ENCODE results near the gene BAG5.
A peak's percentile ranks its signal among the peaks of the same experiment; 100 is the strongest.
"Not testable (repeated sequence)": the region's sequence is repeated elsewhere in the genome, so short reads cannot be mapped to it uniquely, and the experiment has no call there.

The BAG5 gene

DNA sequence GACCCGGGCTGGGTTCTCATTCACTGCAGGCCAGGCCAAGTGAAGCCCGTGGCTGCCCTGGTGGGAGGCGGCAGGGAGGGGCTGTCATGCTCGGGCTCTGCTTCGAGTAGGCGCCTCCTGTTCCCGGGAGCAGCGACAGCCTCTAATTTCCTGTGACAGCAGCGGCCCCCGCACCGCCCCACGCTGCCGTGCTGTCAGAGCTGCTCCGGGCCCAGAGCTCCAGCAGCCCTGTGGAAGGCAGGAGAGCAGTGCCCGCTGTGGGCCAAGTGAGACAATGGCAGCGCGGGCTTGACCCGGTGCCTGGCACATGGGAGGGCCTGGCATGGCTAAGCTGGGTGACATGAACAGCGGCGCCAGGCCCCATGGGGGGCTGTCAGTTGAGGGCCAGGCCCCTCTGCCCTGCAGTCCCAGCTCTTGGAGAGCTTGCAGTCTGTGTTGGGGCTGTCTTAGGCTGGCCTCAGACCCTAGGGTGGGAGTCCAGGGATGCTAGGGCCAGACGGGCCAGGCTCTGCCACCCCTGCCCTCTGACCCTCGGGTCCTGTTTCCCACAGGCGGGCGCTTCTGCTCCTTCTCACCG, 28.4 kb downstream of the BAG5 start:
- DNase-seq, result no peak

DNA sequence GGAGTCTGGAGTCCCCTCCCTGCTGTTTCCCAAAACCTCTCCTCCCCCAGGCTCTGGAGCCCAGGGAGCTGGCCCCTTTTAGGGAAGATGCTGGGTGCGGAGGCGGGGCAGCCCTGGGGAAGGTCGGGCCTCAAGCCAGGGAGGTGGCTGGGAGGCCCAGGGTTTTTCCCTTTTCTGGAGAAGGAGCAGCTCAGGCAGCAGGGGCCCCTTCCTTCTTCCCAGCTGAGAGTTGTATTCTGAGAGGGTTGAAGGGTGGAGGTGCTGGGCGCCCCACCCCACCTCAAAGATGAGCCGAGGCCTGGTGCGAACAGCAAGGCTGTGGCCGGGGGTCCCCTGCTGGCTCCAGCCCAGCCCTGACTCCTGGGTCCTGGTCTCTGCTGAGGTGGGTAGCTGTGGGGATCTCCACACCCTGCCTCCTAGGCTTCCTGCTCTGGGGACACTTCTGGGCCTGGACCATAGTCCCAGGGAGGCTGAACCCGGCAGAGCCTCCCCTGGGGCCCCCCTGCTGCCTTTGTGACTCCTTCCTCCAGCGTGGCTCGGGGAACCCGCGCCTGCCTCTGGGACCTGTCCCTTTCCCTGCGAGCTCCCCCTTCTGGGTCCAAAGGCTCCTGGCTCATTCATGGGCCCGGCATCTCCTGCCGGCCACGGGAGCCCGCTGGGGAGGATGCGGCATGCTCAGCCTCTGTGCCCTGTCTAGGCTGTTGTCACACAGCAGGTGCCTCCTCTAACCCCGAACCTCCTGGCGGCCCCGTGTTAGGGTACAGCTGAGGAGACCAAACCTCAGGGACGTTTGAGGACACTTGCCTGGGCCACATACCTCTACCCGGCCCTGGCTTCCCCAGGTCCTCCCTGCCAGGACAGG, 29.1 kb downstream of the BAG5 start:
- DNase-seq, result no peak

DNA sequence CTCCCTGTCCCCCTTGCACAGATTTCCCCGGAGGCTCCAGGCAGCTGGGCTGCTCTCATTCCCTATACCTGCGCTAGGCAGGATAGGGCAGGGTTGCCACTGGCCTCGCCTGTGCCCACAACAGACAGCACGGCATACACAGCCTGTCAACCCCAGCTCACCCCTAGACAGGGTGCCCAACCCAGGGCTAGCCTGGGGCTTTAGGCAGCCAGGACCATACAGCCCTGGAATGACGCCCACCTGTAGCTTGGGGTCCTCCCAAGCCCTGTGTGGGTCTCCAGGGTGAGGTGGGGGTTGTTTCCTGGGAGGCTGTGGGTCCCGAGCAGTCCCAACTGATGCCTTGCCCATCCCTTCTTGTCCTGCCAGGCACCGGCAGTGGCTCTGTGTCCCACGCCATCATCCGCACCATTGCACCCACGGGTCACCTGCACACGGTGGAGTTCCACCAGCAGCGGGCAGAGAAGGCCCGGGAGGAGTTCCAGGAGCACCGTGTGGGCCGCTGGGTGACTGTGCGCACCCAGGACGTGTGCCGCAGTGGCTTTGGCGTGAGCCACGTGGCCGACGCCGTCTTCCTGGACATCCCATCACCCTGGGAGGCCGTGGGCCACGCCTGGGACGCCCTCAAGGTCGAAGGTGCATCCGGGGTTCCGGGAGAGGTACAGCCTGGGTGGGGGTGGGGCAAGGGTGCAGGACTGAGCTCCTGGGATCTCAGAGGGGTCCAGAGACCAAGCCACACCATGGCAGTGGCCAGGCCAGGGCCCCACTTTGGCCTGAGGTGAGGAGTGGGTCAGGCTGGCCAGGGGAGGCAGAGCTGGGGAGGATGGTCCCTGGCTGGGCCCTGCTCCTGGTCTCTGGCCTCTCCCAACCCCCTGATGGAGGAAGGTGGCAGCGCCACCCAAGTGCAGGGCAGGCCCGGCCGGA, 30.0 kb downstream of the BAG5 start:
- no peak for DNase-seq

- no peak for DNase-seq
These were observed 30.8 kb downstream of the BAG5 start for GRCh38 chr14:103531421-103532215.

GRCh38 chr14:103530831-103531230, 31.6 kb downstream of the BAG5 start:
- no peak for DNase-seq

- no peak for DNase-seq
These were observed 32.1 kb downstream of the BAG5 start for GRCh38 chr14:103530390-103530789.

GRCh38 chr14:103529383-103530365, 32.8 kb downstream of the BAG5 start:
- no peak for DNase-seq

GRCh38 chr14:103528587-103529382, 33.7 kb downstream of the BAG5 start, which contains the start of gene TRMT61A:
TRMT61A (plus strand) TSS chr14:103529196; CDS start chr14:103529979, 783 bp downstream.
- peak; percentile 91 for DNase-seq

DNA sequence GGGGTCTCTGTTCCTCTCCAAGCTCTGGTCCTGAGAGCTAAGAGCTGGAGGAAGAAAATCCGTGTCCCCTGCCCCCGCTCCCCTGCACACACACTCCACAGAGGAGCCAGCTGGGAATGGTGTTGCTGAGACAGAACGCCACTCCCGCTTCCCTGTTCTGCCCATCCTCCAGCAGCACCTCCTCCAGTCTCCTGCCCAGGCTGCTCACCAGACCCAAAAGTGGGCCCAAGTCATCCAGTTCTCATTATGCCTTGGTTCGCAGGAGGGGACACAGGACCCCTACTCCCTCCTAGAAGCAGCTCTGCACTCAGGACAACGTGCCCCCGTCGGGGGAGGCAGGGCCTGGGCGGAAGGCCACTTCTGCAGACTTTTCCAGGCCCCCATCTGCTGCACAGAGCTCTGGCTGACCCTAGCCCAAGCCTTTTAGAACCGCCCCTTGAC, 34.3 kb downstream of the BAG5 start:
- no peak for DNase-seq

DNA sequence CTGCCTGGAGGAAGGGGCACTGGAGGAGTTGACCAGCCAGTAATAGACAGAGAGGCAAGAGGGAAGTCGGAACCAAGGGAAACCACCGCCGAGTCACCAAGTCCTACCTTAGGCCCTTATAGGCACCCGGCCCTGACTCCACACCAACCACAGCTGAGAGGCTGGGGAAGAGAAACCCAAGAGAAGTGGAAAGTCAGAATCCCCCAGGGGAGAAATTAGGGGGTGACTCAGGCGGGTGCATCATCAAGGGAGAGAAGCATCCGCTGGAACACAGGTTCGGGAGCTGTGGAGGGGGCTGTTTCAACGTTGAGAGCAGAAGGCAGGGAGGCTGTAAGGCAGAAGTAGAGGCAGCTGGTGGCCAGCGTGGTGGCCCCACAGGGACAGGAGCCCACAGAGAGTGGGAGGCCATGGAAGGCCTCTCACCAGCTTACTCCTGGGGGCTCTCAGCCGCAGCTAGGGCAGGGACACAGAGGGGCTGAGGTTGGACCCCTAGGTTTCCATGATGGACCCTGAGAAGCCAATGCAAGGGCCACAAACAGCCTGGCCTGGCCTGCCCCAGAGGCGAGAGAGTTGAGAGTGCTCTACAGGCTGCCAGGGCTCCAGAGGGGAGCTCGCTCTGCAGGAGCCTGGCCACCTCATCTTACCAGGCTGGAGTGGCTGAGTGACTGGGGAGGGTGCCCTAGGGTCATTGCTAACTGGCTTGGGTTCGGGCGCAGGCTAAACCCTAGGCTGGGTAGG, 34.9 kb downstream of the BAG5 start:
- no peak for DNase-seq

DNA sequence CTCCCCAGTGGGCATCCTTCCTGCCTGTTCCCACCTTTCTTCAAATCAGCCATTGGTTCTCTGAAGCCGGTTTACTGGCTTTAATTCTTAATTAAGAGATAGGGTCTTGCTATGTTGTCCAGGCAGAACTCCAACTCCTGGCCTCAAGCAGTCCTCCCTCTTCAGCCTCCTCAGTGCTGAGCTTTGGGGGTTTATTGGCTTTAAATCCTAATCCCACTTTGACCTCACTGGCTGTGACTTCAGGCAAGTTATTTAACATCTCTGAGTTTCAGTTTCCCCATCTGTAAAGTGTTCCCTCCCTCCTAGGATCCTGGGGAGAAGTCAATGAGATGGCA, 35.6 kb downstream of the BAG5 start:
- DNase-seq, result no peak

GRCh38 chr14:103526247-103526913, 36.1 kb downstream of the BAG5 start:
- no peak for DNase-seq

DNA sequence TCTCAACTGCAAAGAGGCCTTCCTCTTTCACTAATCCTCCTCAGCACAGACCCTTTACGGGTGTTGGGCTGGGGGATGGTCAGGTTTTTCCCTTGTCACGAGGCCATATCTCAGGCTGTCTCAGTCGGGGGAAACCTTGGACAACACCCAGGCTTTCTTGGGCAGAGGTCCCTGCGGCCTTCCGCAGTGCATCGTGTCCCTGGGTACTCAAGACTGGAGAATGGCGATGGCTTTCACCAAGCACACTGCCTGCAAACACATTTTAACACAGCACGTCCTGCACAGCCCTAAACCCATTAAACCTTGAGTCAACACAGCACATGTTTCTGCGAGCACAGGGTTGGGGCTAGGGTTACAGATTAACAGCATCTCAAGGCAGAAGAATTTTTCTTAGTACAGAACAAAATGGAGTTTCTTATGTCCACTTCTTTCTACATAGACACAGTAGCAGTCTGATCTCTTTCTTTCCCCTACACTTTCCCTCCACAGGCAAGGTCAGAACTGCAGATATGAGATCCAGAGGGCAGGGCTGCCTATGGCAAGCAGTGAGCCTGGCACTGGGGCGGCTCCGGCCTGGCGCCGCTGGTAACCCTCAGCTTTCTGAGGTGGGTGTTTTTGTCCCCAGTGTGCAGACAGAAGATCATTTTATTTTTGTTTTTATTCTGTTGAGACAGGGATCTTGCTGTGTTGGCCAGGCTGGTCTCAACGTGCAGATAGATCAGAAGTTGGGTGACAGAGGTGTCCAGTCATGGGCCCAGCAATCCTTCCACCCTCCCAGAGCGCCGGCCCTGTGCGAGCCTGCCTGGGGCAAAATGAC, 36.8 kb downstream of the BAG5 start:
- DNase-seq, result not testable (repeated sequence)

DNA sequence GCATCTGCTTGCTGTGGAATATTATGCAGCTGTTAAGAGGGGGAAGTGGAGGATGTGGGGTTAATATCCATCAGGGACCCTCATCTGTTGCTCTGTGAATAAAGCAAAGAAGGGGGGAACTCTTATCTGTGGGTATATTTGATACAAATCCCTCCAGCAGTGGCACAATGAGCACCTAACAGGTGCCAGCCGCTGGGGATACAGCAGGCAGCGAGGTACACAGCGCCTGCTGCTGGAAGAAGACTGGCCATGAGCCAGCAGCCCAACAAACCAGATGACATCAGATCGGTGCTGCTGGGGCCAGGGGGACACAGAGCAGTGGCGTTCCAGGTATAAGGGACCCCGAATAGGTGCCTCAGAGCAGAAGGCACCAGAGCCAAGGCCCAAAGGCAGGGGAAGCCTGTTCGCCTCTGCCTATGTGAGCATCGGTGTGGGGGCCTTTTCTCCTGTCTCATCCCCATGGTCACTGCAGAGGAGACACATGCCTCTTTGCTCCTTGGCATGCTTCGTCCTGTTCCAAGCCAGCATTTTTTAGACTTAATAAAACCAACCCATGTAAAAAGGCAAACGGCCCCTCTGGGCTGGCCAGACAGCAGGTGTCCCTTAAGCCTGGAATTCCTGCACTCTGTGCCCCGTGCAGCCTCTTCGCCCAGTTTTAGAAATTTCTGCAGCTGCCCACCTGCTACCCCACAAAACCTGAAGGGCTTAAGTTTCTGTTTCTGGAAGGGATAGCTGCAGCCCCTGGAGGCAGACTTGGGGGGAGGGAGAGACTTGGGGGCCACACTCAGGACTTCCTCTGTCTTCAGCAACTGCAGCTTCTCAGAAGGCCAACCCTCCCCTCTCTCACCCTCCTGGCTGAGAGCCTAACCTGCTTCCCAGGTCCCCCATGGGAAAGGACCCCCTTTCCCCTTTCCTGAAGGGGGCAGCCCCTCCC, 38.2 kb downstream of the BAG5 start:
- no peak for DNase-seq

DNA sequence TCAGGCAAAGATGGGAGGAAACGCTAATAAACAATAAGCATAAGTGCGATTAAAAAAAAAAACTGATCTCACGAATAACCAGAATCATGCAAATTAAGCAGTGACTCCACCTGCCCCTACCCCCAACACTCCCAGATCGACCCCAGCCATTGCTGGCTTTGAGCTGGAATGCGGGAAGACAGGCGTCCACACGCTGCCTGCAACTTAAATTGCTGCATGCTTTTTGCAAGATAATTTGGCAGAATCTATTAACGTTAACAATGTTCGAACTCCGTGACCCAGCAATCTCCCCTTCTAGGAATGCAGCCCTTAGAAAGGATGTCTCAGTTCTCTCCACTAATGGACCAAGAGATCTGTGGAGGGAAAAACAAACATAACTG, 38.9 kb downstream of the BAG5 start:
- DNase-seq, result no peak

DNA sequence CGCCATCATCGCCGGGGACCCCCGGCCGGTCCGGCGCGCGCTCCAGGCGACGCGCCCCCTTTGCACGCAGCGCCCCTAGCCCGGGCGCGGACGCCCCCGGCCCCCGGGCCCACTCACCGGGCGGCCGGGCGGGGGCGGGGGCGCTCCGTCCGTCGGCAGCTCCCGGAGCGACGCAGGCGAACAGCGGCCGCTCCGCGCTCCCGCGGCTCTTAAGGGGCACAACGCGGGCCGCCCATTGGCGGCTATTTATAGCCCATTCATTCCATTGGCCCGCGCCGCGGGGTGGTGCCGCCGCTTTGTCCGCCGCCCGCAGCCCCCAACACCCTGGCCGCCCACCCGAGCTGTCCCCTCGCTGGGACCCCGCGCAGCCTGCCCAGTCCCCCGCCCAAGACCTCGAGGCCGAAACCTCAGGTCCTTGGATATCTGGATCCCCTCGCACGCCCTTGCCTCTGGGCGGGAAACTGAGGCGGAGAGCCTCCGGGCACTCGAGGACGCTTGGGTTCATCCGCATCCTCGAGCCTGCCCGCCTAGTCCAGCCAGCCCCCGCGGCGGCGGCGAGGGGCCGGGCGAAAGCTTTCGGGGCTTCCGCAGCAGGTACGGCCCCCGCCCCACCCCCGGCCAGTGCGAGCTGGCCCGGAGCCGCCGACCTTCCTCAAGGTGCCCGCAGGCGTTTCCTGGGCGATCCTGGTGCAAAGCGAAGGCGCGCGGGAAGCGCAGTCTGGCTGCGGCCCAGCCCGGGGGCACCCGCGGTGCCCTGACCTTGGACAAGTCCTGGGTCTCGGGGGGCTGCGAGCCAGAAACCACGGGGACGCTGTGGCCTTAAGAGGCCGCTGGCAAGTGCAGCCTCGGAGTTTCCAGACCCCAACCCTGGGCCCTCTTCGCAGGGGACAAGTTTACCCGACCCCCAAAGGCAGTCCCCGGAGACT, 39.5 kb downstream of the BAG5 start, which contains the start of gene CKB:
CKB (minus strand) TSS at position 182 of the 926 bp plus-strand sequence. CDS start 337 bp downstream, outside the sequence.
- DNase-seq, result peak; percentile 71

Data from NCI-H446 treated with DMSO at 0.1 percent for 48 hours (cell line).